ENCODE data around the gene SPC24.
A peak's percentile ranks its signal among the peaks of the same experiment; 100 is the strongest.

SPC24 gene

GRCh38 chr19:11155373-11156120 is at the start of gene SPC24:
Gene SPC24 (minus strand): TSS chr19:11155782. CDS start chr19:11155776, 6 bp downstream.
- Histone ChIP-seq H3K9ac (ENCODE audit: low read depth, low read length) (peak within 1 kb of the TSS; percentile 95), H3K27me3 (ENCODE audit: insufficient read depth, low read length) (no peaks in the 10 kb centered on the region), H3K4me1 (ENCODE audit: insufficient read depth, low read length) (peaks cover 2% of the 10 kb centered on the region; the same call in 1 of the 2 replicates), H3K27ac (ENCODE audit: low read length) (peak within 1 kb of the TSS; percentile 59), H3K4me3 (ENCODE audit: low read length) (peak within 1 kb of the TSS; percentile 92), H3K36me3 (ENCODE audit: insufficient read depth, low read depth, low read length) (peaks cover 9% of the 10 kb centered on the region; the same call in 1 of the 2 replicates), H3K9me3 (ENCODE audit: insufficient read depth, low read depth, low read length) (no peaks in the 10 kb centered on the region)

GRCh38 chr19:11204943-11205349 is 49.4 kb upstream of the SPC24 start:
- Histone ChIP-seq H3K27me3 (ENCODE audit: insufficient read depth, low read length) (no peaks in the 10 kb centered on the region), H3K36me3 (ENCODE audit: insufficient read depth, low read depth, low read length) (no peaks in the 10 kb centered on the region; the same call in 1 of the 2 replicates), H3K9me3 (ENCODE audit: insufficient read depth, low read depth, low read length) (no peaks in the 10 kb centered on the region), H3K4me3 (ENCODE audit: low read length) (no peak overlapping the region), H3K27ac (ENCODE audit: low read length) (no peak overlapping the region), H3K9ac (ENCODE audit: low read depth, low read length) (no peak overlapping the region), H3K4me1 (ENCODE audit: insufficient read depth, low read length) (peaks cover 3% of the 10 kb centered on the region; the same call in 1 of the 2 replicates)

- no peak overlapping the region for H3K9ac ChIP-seq (ENCODE audit: low read depth, low read length)
These were observed 48.6 kb upstream of the SPC24 start for GRCh38 chr19:11204076-11204602.

GRCh38 chr19:11203194-11204075 is 47.9 kb upstream of the SPC24 start:
- Histone ChIP-seq H3K9ac (ENCODE audit: low read depth, low read length) (no peak overlapping the region), H3K4me1 (ENCODE audit: insufficient read depth, low read length) (peaks cover 3% of the 10 kb centered on the region; the same call in 1 of the 2 replicates), H3K27me3 (ENCODE audit: insufficient read depth, low read length) (no peaks in the 10 kb centered on the region), H3K36me3 (ENCODE audit: insufficient read depth, low read depth, low read length) (no peaks in the 10 kb centered on the region), H3K27ac (ENCODE audit: low read length) (no peak overlapping the region), H3K4me3 (ENCODE audit: low read length) (no peak overlapping the region), H3K9me3 (ENCODE audit: insufficient read depth, low read depth, low read length) (no peaks in the 10 kb centered on the region)

More at GRCh38 chr19:11204076-11204602, 48.6 kb upstream of the SPC24 start:
- Histone ChIP-seq H3K36me3 (ENCODE audit: insufficient read depth, low read depth, low read length) (no peaks in the 10 kb centered on the region; the same call in 1 of the 2 replicates), H3K9me3 (ENCODE audit: insufficient read depth, low read depth, low read length) (no peaks in the 10 kb centered on the region), H3K27me3 (ENCODE audit: insufficient read depth, low read length) (no peaks in the 10 kb centered on the region), H3K4me1 (ENCODE audit: insufficient read depth, low read length) (peaks cover 3% of the 10 kb centered on the region; the same call in 1 of the 2 replicates), H3K27ac (ENCODE audit: low read length) (no peak overlapping the region), H3K4me3 (ENCODE audit: low read length) (no peak overlapping the region)

- no peak overlapping the region for H3K9ac ChIP-seq (ENCODE audit: low read depth, low read length)
- H3K9me3 ChIP-seq (ENCODE audit: insufficient read depth, low read depth, low read length), result no peaks in the 10 kb centered on the region
- no peak overlapping the region for H3K27ac ChIP-seq (ENCODE audit: low read length)
- no peaks in the 10 kb centered on the region for H3K27me3 ChIP-seq (ENCODE audit: insufficient read depth, low read length)
- H3K36me3 ChIP-seq (ENCODE audit: insufficient read depth, low read depth, low read length), result no peaks in the 10 kb centered on the region
- no peak overlapping the region for H3K4me3 ChIP-seq (ENCODE audit: low read length)
- peaks cover 3% of the 10 kb centered on the region; the same call in 1 of the 2 replicates for H3K4me1 ChIP-seq (ENCODE audit: insufficient read depth, low read length)
These were observed 47.1 kb upstream of the SPC24 start for GRCh38 chr19:11202488-11203193.

GRCh38 chr19:11201791-11202190 is 46.2 kb upstream of the SPC24 start:
- peaks cover 3% of the 10 kb centered on the region; the same call in 1 of the 2 replicates for H3K4me1 ChIP-seq (ENCODE audit: insufficient read depth, low read length)
- H3K27ac ChIP-seq (ENCODE audit: low read length), result no peak overlapping the region
- H3K36me3 ChIP-seq (ENCODE audit: insufficient read depth, low read depth, low read length), result no peaks in the 10 kb centered on the region
- H3K9ac ChIP-seq (ENCODE audit: low read depth, low read length), result no peak overlapping the region
- H3K4me3 ChIP-seq (ENCODE audit: low read length), result no peak overlapping the region
- H3K9me3 ChIP-seq (ENCODE audit: insufficient read depth, low read depth, low read length), result no peaks in the 10 kb centered on the region
- H3K27me3 ChIP-seq (ENCODE audit: insufficient read depth, low read length), result no peaks in the 10 kb centered on the region

- Histone ChIP-seq H3K9ac (ENCODE audit: low read depth, low read length) (no peak overlapping the region), H3K27me3 (ENCODE audit: insufficient read depth, low read length) (no peaks in the 10 kb centered on the region), H3K36me3 (ENCODE audit: insufficient read depth, low read depth, low read length) (no peaks in the 10 kb centered on the region), H3K9me3 (ENCODE audit: insufficient read depth, low read depth, low read length) (no peaks in the 10 kb centered on the region), H3K27ac (ENCODE audit: low read length) (no peak overlapping the region), H3K4me3 (ENCODE audit: low read length) (no peak overlapping the region), H3K4me1 (ENCODE audit: insufficient read depth, low read length) (peaks cover 3% of the 10 kb centered on the region; the same call in 1 of the 2 replicates)
These were observed 45.3 kb upstream of the SPC24 start for GRCh38 chr19:11200931-11201330.

GRCh38 chr19:11200015-11200574 is 44.5 kb upstream of the SPC24 start:
- Histone ChIP-seq H3K4me1 (ENCODE audit: insufficient read depth, low read length) (peaks cover 3% of the 10 kb centered on the region; the same call in 1 of the 2 replicates), H3K9me3 (ENCODE audit: insufficient read depth, low read depth, low read length) (no peaks in the 10 kb centered on the region), H3K27me3 (ENCODE audit: insufficient read depth, low read length) (no peaks in the 10 kb centered on the region), H3K9ac (ENCODE audit: low read depth, low read length) (no peak overlapping the region), H3K27ac (ENCODE audit: low read length) (no peak overlapping the region), H3K36me3 (ENCODE audit: insufficient read depth, low read depth, low read length) (no peaks in the 10 kb centered on the region), H3K4me3 (ENCODE audit: low read length) (no peak overlapping the region)

- no peaks in the 10 kb centered on the region for H3K36me3 ChIP-seq (ENCODE audit: insufficient read depth, low read depth, low read length)
- peaks cover 3% of the 10 kb centered on the region; the same call in 1 of the 2 replicates for H3K4me1 ChIP-seq (ENCODE audit: insufficient read depth, low read length)
- H3K9ac ChIP-seq (ENCODE audit: low read depth, low read length), result no peak overlapping the region
- H3K4me3 ChIP-seq (ENCODE audit: low read length), result no peak overlapping the region
- no peaks in the 10 kb centered on the region for H3K27me3 ChIP-seq (ENCODE audit: insufficient read depth, low read length)
- no peaks in the 10 kb centered on the region for H3K9me3 ChIP-seq (ENCODE audit: insufficient read depth, low read depth, low read length)
- no peak overlapping the region for H3K27ac ChIP-seq (ENCODE audit: low read length)
These were observed 43.9 kb upstream of the SPC24 start for GRCh38 chr19:11199517-11199916.

- no peak overlapping the region for H3K27ac ChIP-seq (ENCODE audit: low read length)
- no peak overlapping the region for H3K9ac ChIP-seq (ENCODE audit: low read depth, low read length)
- no peak overlapping the region for H3K4me3 ChIP-seq (ENCODE audit: low read length)
- H3K27me3 ChIP-seq (ENCODE audit: insufficient read depth, low read length), result no peaks in the 10 kb centered on the region
- H3K4me1 ChIP-seq (ENCODE audit: insufficient read depth, low read length), result peaks cover 3% of the 10 kb centered on the region; the same call in 1 of the 2 replicates
- no peaks in the 10 kb centered on the region for H3K9me3 ChIP-seq (ENCODE audit: insufficient read depth, low read depth, low read length)
- H3K36me3 ChIP-seq (ENCODE audit: insufficient read depth, low read depth, low read length), result 0 out of 2 replicates have a peak, but pooled peaks cover 4% of the 10 kb centered on the region
These were observed 43.3 kb upstream of the SPC24 start for GRCh38 chr19:11198769-11199424.

Data from iPS-20b (cell line).